Ovary (tissue), 3 donors: ENCODE results near the gene FDX1.

Experiments used
- EP300 ChIP-seq: sonication (generic); formaldehyde crosslinking; IDR thresholded peaks from one replicate; pipeline ENCODE4 v1.6.1; 2017; ENCODE audit warnings: antibody characterized with exemption
- POLR2A ChIP-seq: fragments of 450-650 bp; IDR thresholded peaks from one replicate; pipeline ENCODE4 v1.6.1; 2017; ENCODE audit warnings: antibody characterized with exemption, mild to moderate bottlenecking, moderate library complexity
- TF ChIP-seq, protein P1 (sequence below), 3 donors: fragments of 450-650 bp in 2 of 3; fragments of 200-600 bp in 1 of 3; IDR thresholded peaks; one replicate each; pipeline versions ENCODE4 v1.5.1 to v1.8.0; 2016 to 2022; ENCODE audit warnings: antibody characterized with exemption in 3 of 3, mild to moderate bottlenecking in 1 of 3
- donor health status: DM: no; HTN: no; CAD: no.

DNA sequence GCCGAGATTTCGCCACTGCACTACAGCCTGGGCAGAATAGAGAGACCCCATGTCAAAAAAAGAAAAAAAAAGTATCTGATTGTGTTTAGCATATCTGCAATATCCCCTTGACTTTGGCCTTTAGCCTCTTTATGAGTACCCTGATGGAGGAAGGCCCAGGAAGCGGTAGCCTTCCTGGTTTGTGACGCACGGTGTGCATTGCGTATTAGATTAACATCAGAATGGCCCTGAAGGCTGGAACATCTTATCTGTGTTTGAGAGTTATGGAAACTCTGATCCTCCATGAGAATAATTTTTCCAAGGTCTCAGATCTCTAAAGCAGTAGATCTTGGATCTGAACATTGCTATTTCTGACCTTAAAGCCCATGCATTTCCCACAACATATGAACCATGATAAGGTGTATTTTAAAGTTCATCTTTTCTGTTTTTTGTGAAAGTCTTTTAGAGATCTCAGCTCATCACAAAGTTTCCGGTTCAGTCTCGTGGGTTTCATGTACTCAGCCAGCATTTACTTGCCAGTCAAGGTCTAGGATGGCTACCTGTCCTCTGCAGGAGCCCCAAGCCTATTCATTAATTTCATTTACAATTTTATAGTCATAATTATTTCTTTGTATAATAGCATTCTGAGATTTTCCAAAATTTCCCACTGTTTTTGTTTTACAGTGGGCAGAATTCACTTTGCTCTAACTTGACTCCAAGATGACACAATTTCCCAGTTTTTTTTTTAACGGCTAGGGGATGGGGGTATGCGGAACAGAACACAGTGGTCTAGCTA lies 605 bp upstream of the FDX1 start:
- TF ChIP-seq, protein P1, sequence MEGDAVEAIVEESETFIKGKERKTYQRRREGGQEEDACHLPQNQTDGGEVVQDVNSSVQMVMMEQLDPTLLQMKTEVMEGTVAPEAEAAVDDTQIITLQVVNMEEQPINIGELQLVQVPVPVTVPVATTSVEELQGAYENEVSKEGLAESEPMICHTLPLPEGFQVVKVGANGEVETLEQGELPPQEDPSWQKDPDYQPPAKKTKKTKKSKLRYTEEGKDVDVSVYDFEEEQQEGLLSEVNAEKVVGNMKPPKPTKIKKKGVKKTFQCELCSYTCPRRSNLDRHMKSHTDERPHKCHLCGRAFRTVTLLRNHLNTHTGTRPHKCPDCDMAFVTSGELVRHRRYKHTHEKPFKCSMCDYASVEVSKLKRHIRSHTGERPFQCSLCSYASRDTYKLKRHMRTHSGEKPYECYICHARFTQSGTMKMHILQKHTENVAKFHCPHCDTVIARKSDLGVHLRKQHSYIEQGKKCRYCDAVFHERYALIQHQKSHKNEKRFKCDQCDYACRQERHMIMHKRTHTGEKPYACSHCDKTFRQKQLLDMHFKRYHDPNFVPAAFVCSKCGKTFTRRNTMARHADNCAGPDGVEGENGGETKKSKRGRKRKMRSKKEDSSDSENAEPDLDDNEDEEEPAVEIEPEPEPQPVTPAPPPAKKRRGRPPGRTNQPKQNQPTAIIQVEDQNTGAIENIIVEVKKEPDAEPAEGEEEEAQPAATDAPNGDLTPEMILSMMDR (IDR thresholded peaks at IDR 0.05): no peak
- TF ChIP-seq POLR2A: no peak
- no peak for TF ChIP-seq EP300
